ENCODE results near the gene CADM1.

DNA sequence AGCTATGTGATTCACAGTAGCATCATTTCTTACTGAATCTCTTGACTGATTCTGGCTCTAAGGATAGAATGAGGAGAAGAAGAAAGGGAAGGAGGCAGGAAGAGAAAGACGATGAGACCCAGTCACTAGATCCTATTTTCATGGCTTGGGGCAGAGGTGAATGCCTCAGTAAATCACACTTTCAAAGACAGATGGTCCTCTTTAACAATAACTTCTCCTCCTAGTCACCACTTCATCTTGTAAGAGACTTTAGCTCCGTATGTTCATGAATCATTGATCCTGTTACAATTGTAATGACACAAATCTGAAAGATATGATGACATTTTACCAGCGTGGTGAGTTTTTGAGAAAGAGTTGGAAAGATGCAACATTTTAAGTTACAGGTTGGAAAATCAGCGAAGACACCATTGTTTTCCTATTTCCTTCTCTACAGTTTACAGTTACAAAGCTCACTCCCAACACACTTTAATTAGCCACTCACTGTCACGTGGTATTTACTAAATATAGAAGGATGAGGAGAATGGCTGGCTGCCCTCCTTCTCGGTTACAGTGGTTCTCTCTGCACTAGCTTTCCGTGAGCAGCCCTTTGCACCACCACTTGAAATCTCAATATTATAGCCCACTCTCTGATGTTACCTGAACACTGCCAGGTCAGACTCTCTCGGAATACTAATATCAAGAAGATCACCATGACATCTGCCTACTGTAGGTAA is 205.8 kb downstream of the CADM1 start:
- no peak for TF ChIP-seq YY1 (IDR thresholded peaks at IDR 0.05; ENCODE audit: insufficient read depth, insufficient read length)
- no peak for TF ChIP-seq ZNF274 (IDR thresholded peaks at IDR 0.05; ENCODE audit: low read depth, low read length)

Data from NT2/D1 (cell line).